ENCODE results near the gene SLC45A3.

SLC45A3 gene

DNA sequence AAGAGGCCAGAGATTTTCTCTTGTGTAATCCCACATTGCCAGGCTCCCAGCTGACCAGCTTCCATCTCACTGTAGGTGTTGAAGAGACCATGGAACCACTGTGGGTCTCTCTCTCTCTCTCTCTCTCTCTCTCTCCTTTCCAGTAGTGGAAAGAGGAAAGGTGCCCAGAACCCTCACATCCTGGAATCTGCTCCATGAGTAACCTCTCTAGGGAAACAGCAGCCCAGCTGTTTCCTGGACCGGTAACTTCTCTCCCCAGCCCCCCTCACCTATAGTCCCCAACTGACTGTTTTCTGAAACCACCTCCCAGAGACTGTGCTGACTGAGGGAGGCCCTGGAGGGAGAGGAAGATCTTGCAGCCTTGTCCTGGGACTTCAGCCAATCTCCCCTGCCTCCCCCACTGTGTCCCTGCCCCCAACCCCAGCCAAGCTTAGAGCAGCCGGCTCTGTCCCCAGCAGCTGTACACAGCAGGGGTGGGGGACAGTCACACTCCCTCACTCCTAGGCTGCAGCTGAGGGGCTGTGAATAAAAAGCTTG lies 20.6 kb upstream of the SLC45A3 start:
- no peak for DNase-seq (ENCODE audit: low spot score)

DNA sequence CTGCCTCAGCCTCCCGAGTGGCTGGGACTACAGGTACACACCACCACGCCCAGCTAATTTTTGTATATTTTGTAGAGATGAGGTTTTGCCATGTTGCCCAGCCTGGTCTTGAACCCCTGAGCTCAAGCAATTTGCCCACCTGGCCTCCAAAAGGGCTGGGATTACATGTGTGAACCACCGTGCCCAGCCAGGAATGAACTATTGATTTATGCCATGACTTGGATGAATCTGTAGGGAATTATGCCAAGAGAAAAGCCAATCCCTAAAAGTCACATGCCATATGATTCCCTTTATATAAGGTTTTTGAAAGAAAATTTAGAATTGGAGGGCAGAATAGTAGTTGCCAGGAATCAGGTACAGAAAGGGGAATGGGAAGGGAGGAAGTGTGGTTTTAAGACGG lies 19.1 kb upstream of the SLC45A3 start:
- DNase-seq (ENCODE audit: low spot score): no peak

DNA sequence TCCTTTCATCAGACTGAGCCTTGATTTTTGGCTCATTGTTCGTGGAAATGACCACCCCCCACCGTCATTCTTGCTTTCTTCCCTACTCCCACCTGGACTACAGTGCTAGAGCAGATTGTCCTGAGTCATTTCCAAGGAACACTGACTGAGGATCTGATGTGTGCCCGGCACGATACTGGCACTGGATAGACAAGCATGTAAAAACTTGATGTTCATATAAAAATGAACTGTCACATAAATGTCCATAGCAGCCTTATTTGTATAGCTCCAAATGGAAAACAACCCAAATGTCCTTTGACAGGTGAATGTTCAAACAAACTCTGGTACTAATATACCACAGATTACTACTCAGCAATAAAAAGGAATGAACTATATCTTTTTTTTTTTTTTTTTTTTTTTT lies 18.6 kb upstream of the SLC45A3 start:
- no peak for DNase-seq (ENCODE audit: low spot score)

DNA sequence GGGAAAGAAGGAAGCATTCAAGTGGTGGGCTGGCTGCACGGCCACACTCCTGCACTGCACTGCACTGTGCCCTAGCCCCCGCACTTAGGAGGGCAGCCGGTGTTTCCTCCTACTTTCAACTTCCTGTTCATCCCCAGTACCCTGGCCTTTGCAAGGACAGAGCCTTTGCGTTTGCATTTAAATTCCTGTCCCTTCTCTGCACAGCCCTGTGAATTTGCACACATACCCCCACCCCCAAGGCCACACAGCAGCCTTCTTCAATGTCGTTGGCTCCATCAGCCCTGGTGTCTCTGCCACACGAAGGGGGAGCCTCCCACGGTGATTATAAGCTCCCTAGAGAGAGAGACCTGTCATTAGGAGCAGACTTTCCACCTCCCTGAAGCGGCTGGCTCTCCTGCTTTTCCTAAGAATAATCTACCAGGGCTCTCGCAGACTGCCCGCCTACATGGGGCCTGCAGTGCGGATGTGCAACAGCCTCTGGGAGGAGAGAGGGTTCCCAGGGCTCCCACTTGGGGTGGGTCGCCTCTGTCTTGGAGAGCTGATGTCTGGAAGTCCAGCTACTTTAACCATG lies 13.2 kb upstream of the SLC45A3 start:
- no peak for DNase-seq (ENCODE audit: low spot score)

DNA sequence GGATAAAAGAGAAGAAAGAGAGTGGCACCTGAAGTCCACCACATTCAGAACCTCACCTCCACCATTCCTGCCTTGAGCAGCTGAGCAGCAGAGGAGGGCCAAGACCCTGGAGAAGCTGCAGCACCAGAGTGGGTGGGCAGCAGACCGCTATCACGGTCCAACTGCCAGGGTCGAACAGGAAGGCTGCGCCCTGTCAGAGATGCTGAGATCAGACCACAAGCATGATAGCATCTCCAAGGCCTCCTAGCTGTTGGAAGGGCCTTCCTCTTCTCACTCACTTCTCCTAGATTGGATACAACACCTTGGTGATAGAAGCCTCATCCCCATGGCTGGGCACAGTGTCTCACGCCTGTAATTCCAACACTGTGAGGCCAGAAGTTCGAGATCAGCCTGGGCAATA lies 12.1 kb upstream of the SLC45A3 start:
- DNase-seq (ENCODE audit: low spot score): no peak

DNA sequence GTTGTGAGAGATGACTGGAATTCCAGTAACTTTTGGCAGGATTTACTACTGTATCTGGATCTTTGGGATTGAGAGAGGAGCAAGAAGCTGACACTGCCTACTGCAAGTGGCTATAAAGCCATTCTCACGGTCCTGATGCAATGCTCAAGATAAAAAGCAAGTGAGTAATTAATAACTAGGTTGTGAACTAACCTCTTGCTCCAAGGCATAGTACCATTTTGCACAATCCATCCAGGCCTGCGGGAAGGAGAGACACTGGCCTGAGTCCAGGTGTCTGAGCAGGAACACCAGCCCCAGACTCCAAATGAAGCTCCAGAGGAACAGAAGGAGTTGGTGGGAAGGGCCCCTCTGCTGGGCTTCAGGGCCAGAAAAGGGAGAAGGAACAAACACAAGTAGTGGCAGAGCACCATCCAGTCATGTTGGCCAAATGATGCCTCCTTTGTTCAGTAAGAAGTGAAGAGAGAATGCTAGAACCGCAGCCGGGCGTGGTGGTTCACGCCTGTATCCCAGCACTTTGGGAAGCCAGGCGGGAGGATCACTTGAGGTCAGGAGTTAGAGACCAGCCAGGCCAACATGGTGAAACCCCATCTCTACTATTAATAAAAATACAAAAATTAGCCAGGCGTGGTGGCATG lies 9.9 kb upstream of the SLC45A3 start:
- DNase-seq (ENCODE audit: low spot score): no peak

DNA sequence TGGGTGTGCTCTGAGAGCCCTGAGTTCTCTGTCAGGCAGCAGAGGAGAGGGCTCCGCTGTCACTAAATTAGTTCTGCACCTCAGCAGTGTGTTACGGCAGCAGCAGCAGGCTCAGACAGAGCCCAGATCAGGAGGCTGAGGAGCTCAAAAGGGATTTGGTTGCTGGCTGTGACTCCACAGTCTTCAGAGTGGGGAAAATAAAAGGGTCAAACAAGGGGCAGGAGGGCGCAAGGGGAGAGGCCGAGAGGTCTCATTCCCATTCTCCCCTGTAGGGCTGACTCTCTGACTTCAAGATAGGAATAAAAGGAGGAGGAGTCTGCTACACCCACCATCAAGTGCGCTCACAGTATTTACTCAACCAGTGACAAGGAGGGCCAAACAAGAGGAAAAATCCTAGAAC lies 9.2 kb upstream of the SLC45A3 start:
- DNase-seq (ENCODE audit: low spot score): no peak

DNA sequence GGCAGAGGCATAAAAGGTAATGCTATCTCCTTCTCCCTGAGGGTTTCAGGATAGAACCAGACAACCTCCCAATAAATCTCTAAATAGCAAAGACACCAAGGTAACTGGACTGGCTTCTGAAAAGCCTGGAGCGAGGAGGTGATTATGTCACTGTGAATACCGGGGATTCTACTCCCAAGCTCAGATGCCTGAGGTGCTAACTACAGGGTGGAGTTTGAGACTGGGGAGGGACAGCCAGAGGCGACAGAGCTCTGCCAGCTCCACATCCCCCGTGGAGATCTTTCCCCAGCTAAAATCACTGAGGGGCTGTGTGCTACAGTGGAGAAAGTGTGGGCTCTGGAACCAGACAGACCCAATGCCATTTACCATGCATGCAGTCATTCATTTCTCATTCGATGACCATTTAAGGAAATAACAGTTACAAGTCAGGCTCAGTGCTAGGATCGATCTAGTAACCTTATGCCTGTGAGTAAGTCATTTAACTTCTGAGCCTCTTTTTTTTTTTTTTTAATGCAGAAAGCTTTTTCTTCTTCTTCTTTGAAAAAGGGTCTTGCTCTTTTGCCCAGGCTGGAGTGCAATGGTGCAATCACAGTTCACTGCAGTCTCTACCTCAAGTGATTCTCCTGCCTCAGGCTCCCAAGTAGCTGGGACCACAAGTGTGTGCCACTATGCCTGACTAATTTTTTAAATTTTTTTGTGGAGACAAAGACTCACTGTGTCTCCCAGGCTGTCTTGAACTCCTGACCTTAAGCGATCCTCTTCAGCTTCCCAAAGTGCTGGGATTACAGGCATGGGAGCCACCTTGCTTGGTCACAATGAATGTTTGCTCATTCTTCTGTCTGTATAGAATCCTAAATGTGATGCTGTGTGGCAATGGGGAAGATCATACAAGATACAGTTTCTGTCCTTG lies 8.1 kb upstream of the SLC45A3 start:
- no peak for DNase-seq (ENCODE audit: low spot score)

DNA sequence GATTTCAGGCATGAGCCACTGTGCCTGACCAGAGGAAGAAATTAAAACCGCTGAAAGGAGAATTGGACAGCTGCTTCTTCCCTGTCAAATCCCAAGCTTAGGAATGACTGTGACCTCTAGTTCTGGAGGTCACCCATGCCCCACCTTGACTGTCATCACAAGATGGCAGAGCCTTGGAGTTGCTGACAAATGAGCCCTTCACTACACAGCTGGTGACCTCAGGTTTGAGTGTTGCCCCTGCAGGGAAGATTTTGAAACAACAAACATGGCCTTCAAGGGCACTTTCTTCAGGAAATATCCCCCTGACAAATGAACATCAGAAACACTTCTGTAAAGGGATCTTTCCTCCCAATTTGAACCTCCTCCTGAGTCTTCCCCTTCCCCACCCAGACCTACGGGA lies 6.9 kb upstream of the SLC45A3 start:
- no peak for DNase-seq (ENCODE audit: low spot score)

DNA sequence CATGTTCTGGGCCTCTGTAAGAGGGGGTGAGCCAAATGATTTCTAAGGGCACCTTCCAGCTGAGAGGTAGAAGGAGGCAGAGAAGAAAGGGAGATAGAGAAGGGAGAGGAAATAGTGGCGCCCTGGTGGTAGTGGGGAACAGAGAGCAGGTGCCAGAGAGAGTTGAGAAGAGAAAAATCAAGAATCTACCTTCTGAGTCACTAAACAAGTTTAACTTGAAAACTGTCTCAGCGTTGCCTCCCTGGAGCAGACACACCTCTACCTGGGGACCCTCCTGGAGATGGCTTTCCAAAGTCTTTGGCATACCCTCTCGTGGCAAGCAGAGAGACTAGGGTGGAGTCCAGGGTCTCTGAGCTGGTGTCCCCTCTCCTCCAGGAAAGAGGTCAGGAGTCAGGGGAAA lies 1.1 kb upstream of the SLC45A3 start:
- no peak for DNase-seq (ENCODE audit: low spot score)

DNA sequence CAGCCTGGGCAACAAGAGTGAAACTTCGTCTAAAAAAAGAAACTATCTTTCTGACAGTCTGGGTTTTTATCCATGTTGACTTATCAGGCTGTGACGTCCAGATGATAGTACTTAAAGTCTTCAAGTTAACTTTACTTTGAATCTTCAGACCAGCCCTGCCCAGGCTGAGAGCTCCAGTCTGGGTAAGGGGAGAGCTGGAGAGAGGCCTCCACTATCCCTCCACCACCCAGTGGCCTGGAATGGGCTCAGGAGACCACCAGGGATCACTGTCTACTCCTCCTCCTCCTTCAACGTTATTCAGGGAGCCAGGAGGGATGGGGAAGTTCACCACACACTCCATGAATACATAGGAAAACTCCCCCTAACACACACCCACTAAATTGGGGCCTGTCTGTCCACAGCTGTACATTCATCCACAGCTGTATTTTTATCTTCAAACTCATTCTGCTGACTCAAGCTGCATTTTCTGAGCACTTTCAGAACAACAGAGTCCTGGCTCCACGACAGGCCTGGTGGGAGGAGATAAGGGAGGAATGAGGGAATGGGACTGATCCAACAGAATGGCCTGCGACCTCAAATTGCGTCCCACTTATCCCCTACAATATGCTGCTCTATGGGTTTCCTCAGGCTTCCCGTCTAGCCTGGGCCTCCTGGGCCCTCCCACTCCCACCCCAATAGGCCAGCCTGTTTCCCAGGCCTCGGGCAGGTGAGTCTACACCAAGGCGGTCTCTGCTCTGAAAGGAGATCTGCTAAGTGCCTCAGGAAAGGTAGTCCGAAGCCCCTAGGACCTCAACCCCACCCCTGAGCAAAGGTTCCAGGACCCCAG lies 1.8 kb downstream of the SLC45A3 start:
- no peak for DNase-seq (ENCODE audit: low spot score)

DNA sequence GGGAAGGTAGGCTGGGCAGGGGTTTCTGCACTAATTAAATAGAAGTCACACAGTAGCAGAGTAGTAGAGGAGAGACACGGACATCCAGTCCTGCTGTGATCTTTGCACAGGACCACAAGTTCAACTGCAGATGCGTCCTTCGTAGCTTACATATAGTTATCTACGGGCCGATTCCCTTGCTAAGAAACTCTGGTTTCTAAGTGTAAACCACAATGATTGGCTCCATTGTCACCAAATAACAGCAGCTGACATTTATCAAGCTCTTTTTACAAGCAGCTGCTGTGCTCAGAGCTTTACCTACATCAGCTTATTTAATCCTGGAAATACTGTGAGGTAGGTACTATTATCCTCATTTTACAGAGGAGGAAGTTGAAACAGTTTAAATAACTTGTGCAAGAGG lies 3.1 kb downstream of the SLC45A3 start:
- no peak for DNase-seq (ENCODE audit: low spot score)

DNA sequence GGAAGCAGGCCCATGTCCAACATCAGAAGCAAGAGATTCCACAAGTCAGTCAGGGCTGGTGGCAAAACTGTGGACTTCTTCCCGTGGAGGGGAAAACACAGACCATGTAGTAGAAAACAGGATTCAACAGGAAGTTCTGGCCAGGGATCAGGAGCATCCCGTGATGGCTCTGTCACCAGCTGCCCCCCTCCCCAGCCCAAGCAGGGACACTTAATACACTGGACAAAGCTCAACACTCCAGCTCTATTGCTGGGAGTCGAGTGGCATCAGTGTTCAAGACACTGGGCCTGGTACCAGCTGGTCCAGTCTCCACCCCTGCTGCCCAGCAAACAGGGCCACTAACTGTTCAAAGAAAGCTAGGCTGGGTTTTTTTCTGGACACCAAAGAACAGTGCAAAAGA lies 3.7 kb downstream of the SLC45A3 start:
- no peak for DNase-seq (ENCODE audit: low spot score)

DNA sequence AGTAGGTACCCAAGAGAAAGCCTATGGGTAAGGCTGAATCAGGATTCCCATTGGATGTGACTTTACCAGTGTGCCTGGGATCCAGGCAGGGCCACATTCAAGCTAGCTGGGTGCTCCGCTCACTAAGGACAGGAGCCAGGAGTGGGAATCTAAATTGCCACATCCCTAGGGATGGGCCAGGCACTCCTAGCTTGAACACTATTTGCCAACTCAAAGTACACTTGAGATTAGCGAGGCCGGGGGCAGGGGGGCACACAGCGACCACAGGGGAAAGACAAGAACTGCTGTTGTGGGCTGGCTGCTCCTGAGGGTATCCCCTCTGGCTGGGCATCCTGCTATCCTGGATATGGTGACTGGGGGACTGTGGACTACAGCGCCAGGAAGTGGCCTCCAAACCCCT lies 4.3 kb downstream of the SLC45A3 start:
- no peak for DNase-seq (ENCODE audit: low spot score)

DNA sequence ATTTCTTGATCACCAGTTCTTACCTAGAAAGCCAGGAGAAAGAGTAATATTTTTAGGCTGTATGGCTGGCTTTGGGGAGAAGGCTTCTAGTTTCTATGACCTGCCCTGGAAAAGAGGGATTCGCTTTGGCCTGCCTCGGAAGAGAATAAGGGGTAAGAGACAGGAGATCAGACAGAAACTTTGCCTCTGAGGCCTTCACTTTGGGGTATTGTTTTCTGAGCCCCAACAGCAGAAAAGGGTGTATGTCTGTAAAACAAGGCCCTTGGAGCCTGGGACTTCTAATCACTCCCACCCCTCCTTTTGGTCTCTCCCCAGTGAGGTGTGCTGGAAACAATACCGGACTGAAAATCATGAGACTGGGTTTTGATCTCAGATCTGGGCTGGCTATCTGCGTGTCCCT lies 5.1 kb downstream of the SLC45A3 start:
- no peak for DNase-seq (ENCODE audit: low spot score)

DNA sequence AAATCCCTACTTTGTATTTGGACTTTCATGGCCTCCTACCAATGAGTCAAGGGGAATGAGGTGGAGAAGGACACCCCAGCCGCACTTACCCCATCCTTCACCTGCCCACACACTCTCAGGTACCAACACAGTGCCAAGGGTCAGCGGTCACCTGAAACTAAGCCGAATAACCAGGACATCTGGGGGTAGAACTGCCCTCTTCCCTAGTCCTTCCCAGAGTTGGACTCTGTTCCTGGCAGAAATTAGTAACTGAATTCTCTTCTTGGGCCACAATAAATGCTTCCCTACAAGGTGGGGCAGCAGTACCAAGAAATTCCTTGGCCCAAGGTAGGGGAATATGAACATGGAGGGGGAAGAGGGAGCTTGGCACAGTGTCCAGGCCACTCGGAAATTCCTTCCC lies 7.3 kb downstream of the SLC45A3 start:
- DNase-seq (ENCODE audit: low spot score): no peak

DNA sequence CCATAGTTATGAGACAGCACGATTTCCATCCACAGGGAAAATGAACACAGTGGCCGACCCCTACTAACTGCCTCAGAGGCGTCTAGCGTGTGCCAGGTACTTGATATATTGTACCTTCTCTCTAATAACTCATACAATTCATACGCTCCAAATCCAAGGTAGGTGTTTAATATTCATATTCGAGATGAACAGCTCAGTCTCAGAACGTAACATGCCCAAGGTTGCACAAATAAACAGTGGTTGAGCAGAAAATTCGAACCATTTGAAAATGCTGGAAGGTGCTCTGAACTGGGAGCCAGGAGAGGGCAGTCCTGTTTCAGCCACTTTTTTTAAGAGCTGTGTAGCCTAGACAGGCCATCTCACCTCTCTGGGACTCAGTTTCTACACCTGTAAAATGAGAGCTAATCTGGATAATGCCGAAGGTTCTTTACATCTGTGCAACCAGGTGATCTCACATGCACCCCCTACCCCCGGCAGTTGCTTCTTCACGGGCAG lies 7.9 kb downstream of the SLC45A3 start:
- no peak for DNase-seq (ENCODE audit: low spot score)

DNA sequence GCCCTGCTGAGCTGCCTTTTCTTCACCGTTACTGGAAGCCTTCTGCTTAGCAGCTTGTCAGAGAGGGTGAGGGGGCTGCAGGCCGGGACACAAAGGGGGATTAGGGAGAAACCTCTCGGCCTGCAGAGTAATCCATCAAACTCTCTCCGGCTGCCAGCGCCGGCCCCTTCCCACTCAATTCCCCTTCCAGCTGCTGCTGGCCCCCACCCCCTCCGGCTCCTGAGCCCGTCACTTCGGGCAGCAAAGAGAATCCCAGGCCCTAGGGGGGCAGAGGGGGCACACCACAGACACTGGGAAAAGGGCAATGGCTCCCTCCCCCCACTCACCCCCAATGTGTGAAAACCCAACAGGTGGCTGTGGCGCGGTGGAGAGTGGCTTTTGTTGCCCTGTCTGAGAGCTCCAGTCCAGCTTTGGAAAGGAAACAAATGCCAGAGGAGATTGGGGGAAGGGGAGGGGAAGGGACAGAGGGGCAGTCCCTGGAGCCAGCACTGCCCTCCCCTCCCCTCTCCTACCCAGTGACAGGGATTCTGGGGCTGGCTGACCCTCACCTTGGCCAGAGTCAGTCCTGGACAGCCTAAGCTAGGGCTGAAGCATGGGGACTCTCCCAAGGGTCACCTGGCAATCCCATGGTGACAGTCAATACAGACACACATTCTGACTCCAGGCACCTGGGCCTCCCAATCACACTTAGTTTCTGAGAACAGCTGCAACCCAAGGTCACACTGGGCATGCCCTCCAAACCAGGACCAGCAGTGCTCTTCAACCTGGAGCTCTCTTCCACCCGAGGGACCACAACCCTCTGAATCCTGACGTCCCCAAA lies 9.5 kb downstream of the SLC45A3 start:
- DNase-seq (ENCODE audit: low spot score): no peak

DNA sequence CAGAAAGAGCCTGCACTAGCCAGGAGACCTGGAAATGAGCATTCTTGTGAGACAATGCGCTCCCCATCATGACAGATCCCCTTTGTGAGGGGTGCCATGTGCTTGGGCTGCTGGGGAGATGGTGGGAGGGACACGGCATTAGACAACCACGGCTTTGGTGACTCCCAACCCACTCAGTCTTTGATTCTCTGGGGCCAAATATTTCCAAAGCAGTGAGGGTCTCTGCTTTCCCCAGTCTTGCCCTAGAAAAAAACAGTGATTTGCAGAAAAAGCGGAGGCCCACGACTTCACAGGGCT lies 10.2 kb downstream of the SLC45A3 start:
- no peak for DNase-seq (ENCODE audit: low spot score)

DNA sequence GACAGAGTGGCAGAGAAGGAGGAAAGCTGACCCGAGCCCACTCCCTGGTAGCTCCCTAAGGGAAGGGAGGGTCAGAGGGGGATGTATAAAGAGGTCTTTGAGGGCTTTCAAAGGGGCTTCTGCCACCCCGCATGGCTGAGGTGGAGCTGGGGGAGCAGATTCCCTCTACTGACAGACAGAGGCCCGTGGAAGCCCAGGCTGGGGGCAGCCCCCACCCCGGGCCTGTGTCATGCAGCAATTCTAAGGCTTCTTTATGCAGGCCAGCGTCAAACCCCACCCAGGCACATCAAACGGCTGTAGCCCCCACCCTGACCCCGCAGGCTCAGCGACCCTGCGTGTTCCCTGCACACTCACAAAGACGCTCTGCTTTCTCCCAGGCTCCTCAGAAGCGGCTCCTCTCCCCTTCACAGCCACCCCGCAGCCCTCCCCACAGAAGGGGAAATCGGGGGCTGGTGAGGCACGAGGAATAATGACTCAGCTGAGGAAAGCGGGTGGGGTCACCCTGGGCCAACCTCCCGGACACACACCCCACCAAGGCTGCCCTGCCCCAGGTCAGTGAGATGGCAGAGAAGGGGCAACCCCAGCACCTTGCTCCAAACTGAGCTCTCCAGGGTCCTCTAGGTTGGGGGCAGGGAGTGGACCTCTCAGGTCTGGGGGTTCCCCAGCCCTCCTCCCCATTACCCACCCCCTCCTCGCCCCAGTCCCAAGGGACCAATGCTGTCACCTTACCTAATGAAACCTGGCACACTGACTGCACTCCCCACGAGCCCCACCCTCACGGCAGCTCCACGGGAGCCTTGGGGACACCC lies 10.8 kb downstream of the SLC45A3 start:
- no peak for DNase-seq (ENCODE audit: low spot score)

DNA sequence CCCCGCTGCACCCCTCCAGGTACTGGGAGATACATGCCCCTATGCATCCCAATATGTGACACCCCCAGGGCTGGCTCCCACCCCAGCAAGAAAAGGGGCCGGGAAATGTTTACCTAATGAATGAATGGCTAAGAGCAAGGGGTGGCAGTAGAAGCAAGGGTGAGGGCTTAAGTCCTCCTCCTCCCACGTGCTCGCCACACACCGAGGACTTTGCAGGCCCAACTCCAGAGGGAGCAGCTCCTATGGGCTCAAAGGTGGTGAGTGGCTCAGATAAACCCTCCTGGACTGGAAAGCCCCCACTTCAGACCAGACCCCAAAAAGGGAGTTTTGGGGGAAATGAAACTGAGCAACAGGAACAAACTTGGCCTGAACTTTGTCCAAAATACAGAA lies 11.4 kb downstream of the SLC45A3 start:
- DNase-seq (ENCODE audit: low spot score): no peak
